NCI-H1694 (cell line): ENCODE measurements around the gene STOX2.
"Not testable (repeated sequence)": the region's sequence is repeated elsewhere in the genome, so short reads cannot be mapped to it uniquely, and the experiment has no call there.

ENCODE experiments used
- DNase-seq: peaks from one replicate; lab custom pipeline; 2025; lab: John Stamatoyannopoulos, UW

The STOX2 gene

DNA sequence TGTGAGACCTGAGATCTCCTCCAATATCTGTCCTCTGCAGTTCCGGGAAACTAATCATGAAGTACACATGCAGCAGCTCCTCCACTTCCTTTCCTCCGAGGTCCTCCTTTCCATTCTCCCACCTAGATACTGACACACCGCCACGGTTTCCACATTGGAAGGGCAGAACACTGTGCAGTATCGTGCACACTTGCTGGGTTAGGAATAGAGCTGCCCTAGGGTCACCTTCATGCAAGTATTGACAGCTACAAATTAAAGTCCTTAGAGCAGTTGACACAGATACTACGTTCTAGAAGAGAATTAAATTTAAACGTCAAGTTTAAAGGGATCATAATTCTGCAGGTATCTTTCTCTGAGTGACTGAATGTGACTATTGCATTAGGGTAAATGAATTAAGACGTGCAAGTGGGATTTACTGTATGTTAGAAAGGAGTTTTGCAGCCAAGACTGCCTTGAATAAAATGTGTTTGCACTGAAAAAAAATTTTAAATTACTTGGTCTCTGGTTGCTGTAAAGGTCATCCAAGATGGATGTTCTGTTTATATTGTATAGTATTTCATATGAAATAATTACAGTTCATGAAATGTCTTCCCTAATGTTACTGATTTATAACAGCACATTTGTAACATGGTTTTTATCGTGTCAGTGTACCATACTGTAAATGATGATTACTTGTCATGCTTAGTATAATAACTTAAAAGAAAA is 117.7 kb downstream of the STOX2 start:
- DNase-seq = no peak

DNA sequence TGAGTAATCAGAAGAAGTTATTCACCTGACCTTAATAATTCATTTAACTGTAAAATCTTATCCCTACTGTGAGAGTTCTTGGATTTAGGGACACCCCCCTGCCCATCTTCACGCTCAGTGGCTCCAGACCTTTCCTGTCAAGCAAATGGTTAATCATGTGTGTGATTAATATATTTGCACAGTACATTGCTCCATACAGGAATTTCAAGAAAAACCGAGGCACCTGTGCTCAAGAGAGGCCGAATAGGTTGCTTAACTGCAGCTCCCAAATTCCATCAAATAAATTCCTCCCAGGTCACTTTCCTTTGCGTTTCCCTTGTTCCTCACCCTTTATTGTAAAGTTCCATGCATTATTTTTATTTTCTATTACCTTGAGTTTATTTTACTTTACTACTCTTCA is 119.5 kb downstream of the STOX2 start:
- DNase-seq = no peak

DNA sequence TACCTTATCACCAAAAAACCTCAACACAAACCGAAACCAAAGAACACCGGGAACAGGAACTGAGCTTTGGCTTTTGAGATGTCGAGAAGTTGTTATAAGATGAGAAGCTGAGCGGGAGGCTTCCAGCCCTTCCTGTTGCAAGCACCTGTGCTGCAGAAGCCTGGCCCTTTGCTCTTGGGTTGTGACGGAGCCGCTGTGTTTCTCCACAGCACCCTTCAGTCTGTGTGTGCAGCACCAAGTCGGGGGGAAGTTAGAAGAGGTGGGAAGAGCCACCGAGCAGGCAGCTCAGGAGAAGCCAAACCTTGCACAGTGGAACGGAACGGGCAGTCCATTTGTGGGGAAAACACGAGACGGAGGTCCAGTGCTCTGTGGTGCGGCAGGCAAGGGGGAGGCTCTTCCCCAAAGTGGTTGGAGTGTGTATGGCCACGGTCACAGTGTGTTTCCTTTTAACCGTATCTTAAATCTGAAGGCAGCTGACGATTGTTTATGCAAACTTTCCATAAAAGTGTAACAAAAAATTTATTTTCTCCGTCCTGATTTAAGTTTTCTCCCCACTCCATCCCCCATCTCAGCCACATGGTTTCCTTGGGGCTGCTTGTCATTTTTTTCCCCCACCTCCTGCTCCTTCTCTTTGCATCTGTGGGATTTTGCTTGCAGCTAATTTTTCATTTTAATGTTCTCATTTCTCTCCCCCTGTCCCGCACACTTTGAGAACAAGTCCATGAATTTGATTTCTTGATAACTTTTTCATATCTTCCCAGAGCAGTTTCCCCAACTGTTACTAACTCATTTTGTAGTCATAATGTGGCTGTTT is 123.7 kb downstream of the STOX2 start:
- no peak for DNase-seq

DNA sequence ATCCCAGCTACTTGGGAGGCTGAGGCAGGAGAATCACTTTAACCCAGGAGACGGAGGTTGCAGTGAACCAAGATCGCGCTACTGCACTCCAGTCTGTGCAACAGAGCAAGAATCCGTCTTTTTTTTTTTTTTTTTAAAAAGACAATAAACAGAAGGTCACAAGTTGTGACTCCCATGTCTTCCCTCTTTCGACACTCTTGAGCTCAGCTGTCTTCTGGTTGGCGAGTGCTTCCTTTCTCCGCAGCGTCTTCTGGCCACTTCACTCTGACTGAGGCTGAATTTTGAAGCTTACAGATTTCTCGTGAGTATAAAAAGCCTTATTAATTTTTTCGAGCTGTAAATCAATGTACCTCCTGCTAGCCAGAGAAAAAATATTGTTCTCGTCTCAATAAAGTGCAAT is 124.9 kb downstream of the STOX2 start:
- DNase-seq = no peak

DNA sequence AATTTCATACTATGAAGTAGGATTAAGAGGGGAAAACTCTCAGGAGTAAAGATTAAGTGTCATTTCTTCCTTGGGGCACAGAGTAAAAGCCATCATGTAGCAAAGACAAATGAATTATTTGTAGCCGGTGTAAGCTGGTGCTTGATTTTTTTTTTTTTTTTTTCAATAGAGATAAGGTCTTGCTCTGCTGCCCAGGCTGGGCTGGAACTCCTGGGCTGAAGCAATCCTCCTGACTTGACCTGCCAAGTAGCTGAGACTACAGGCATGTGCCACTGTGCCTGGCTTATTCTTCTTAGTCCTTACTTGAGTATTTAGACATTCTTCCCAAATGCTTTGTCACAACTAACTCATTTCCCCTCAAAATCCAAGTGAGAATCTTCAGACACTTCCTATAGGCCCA is 125.7 kb downstream of the STOX2 start:
- no peak for DNase-seq

DNA sequence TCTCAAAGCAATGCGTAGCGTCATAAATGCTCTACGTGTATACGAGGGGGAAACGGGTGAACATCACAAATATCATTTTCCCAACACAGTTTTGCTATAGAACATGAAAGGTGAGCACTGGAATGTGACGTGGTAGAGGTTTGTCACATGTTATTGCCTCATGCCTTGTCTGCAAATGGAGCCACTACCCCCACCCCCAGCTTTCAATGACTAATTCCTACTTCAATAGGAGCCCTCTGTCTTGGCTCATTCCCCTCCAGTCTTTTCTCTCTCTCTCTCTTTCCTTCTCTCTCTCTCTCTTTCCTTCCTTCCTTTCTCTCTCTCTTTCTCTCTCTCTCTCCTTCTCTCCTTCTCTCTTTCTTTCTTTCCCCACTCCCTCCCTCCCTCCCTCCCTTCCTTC is 127.0 kb downstream of the STOX2 start:
- DNase-seq = no peak

DNA sequence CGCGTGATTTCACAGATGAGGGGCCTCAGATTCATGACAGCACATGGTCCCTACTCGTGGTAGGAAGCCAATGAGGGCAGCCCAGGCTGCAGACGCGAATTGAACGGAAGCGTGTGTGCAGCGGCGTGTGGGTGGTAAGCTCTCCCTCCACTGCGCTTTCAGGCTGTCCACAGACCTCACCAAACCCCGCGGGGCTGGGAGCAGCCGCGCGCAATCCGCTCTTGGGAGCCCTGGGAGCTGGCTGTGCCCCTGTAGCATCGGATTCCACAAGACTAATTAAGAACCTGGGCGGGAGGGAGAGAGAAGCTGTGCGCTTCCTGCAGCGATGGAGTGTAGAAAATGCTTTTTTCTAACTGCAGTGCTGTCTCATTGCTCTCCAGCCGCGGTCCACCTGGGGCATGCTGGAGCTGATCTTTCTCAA is 134.9 kb downstream of the STOX2 start:
- no peak for DNase-seq

DNA sequence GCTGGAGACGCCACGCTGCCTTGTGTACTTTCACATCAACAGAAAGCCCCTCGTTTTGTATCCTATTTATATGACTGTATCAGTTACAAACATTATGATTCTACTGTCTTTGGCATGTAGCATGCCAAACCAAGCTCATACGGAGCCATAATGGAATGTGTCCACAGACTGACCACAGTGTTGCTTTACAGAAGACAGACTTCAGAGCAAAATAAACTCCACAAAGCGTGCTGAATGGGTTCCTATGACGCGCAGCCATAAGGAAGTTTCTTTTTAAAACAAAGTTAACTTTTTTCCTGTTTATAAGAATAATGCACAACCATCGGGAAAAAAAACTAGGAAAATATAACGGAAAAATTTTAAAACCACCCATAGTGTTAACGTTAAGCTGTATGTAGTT is 136.0 kb downstream of the STOX2 start:
- DNase-seq = no peak

DNA sequence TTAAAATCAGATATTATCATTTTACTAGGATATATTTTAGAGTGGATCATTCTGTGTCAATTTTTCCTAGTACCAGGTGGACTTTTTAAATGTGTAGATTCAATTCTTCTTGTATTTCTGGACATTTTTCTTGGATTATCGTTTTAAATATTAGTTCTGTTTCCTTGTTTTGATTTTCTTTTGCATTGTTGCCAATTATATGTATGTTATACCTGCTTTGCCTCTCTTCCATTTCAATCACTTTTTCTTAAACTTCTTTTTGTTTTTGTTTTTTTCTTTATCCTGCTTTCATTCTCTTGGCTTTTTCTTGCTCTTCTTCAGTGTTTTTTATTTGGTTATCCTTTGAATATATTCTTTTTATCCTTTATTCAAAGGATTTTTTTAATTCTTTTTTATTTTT is 141.0 kb downstream of the STOX2 start:
- DNase-seq = no peak

DNA sequence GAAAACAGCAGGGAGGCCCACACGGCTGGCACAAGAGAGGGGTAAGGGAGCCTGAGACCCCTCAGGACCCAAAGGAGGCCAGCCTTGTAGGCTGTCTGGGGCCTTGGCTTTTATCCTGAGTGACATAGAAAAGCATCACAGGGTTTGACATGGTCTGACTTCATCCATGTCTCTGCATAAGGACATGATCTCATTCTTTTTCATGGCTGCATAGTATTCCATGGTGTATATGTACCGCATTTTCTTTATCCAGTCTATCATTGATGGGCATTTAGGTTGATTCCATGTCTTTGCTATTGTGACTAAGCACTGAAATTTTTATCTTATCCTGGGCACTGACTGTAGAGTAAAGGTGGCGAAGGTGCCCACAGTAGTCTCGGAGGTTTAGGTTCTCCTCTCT is 146.2 kb downstream of the STOX2 start:
- not testable (repeated sequence) for DNase-seq

DNA sequence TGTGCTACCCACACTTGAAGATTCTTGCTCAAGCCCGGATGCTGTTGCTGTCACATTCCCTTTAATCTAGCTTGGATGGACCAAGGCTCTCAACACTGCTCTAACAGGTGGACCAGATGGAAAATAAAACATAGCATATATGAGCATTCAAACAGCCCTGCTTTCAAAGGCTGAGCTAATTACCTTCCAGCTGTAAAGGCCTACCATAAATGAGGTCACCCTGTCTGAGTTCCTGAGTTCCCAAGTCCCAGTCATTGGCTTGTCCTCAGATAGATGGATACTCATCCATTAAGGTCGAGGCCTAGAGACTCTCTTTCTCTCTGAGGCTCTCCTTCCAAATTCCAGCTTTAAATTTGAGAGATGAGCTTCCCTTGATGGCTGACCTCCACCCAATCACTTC is 147.5 kb downstream of the STOX2 start:
- DNase-seq = no peak

DNA sequence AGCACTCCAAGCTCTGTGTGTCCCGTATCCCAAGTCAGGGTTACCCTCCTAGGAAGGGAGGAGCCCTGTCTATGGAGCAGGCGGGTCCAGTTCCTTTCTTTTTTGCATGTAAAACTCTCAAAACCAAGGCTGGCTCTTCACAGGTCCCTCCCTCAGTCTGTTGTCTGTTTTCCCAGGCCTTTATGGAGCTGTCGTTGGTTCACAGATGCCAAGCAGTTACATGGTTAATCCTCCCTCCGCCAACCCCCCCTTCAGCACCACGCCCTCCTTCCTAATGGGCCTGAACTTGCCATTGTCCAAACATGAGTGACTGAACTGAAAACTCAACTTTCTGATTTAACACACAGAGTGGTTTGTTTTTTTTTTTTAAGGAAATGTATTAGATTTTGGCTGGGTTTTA is 148.3 kb downstream of the STOX2 start:
- DNase-seq = no peak

DNA sequence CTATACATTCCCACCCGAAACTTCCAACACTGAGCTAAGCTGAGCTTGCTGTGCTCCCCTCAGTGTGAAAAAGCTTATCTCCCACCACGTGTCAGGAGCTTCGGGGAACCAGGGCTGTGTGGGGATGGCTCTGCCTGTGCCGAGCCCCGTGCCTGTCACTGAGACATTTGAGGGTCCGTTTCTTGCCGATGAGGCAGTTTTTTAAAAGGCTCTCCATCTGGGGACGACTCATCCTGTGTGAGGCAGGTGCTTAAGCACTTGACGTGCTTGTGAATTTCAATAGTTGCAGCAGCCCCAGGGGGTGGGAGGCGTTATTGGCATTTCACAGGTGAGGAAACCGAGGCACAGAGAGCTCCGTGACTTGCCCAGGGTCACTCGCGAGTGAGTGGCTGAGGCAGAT is 151.8 kb downstream of the STOX2 start:
- DNase-seq = no peak

DNA sequence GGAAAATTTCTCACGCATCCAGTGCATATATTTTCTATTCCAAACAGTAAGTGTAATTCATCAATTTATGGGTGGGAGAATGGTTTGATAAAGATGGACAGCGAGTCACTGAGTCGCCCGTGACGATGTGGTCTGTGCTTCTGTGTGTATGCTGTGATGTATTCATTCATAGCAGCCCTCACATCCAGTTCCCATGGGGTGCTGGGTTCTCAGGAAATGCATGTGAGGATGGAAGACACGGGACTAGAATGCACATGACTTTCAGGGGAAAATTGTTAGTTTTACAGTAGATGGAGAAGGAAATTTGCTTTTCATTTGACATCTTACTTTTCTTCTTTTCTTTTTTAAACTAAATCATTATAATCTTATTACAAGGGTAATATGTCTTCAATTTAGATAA is 152.9 kb downstream of the STOX2 start:
- no peak for DNase-seq

DNA sequence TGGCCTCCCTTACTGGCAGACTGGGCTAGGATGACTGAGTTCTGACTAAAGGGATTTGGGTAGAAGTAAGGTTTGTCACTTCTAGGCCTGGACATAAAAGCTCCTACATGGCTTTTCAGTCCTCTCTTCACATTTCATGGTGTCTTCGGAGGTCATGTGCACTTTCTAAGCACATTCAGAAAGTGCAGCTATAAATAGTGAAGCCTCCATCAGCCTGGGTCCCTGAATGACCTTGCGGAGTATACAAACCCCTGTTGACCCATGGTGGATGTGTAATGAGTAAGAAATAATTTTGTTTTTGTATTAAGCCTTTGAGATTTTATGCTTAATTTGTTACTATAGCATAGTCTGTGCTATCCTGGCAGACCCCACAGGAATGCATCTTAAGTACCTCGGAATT is 154.0 kb downstream of the STOX2 start:
- no peak for DNase-seq

DNA sequence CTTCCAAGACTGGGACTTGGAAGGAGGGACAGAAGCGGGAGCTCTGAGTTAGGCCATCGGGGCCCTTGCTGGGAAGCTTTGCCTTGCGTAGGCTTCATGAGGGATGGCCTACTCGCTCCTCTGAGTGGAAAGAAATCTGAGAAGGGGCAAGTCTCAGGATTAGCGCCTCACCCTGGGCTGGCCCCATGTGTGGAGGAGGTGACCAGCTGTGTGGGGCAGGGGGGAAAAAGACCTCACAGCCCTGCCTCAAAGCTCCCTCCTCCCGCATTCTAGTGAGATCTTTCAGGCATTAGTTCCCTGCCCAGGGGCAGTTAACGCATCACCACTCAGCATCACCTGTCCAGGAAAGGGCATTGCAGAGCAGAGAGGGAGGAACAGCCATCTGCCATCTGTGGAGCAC is 156.5 kb downstream of the STOX2 start:
- DNase-seq = no peak

DNA sequence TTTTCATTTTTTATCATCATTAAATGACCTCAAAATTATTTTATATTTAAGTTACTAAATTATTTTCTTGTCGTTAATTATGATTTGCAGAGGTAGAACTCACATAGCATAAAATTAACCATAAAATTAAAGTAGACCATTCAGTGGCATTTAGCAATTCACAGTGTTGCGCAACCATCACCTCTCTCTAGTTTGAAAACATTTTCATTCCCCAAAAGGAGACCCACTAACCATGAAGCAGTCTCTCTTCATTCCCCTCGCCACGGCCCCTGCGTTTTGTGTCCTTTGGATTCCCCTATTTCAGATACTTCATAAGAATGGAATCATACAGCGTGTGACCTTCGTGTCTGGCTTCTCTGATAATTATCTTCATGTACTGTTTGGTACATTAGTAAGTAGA is 157.7 kb downstream of the STOX2 start:
- DNase-seq = no peak

DNA sequence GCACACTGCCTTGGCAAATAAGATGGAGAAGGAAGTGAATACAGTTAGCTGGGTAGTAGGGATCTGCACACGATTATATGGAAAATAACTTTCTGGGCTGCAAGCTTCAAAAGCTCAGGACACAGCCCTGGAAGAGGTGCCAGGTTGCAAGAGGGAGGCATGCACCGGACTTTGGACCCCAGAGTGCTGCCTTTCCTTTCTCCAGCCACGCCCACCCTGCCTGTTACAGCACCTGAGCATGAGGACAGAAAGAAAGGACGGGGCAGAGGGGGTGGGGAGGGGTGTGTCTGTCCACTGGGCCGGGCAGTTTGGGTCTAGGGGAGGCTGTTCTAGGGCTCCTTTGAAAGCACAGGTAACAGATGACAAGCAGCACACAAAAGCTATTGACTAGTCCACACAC is 159.8 kb downstream of the STOX2 start:
- no peak for DNase-seq

DNA sequence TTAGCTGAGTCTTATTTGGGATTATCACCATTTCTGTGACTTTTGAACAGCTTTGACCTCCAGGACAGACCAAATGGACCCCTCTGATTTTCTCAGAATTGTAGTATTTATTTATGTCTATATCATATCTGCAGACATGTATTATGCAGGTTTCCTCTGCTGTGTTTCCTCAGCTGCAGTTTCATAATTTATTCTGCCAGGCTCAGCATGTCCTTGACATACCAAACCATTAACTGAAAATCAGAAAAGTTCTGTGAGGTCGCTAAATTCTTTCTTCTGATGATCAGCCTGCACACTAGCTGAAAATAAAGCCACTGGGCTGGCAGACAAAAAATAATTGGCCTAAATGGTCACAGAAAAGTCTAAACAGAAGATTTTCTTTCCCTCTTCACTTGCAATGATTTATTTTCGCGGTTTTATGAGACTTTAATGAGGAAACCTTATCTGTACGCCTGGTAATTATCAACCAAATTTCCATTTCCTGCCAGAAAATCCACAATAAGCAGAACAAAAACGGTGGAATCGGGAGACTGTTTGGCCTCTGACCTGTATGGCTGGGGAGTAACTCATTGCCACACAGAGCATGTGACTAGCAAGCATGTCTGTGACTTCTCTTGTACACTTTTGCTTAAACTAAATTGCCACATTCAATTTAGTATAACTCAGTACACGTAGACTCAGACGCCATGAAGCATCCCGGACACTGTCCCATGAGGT is 161.6 kb downstream of the STOX2 start:
- DNase-seq = no peak

DNA sequence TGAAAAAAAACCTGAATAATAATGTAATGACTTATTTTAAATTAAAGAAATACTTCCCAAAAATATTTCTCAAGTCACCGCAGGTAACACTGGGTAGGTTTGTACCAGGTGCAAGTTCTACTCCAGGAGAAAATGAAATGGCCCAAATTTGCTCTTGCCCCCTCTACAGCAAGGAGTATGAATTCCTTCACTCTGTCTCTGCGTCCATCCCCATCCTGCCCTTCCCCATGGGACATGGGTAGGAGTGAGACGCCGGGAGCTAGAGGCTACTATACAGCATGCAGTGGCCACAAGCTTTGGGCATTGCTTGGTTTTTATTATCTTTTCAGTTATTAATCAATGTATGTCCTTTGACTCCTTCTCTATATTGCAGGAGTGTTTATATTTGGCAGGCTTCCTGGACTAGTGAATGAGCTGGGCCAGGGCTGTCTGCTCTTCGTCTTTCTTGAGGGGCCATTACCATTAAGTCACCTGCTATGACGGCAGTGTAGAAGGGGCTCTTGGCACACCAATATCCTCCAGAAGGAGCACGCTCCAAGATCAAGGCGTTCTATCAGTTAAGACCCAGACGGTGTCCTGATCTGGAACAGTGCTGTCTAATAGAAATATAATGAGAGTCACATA is 162.9 kb downstream of the STOX2 start:
- no peak for DNase-seq
